Superior temporal gyrus (tissue), 1 donor: ENCODE results near the gene LMBRD2.
"Not testable (repeated sequence)": the region's sequence is repeated elsewhere in the genome, so short reads cannot be mapped to it uniquely, and the experiment has no call there.

Experiments used
- DNase-seq: peaks from one replicate; pipeline ENCODE4 v3.0.0-alpha.2; 2016; ENCODE audit errors: extremely low spot score

The LMBRD2 gene

DNA sequence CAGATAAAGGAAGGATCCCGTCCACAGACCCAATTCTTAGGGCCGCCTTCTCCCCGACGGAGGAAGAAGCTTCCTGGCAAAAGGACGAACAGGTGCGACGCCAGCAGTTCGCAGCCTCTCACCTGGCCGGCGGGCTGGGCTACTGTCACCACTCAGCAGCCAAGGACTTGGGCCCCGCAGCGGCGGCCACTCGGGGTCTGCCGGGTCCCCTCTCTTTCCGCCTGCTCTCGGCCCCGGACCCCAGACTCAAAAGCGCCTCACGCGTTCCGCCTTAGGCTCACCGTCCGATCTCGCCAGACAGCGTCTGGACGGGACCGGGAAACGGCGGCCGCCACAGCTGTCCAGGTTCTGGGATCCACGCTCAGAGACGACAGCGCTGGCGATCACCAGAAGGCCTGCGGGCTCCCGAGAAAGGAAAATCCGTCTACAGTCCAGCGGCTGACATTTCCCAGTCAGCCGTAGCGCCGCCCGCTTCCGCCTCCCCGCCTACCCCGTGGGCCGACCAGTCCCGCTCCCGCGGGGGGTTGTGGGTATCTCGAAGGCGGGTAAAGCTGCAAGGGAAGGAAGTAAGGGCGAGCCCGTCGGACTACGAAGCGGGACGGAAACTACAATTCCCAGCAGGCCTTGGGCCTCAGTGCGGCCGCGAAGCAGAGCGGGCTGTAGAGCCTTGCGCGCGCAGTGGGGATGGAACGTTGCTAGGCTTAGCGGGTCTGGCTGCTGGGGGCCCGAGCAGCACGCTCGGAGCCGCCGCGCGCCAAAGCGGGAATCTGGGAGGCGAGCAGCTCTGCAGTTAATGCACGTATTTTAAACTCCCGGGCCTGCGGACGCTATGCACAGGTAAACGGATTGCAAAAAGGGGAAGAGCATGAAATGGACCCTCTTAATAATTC, at the start of gene LMBRD2, which contains the start of gene SKP2:
Gene LMBRD2, minus strand, starts transcription at position 454 of the 890 bp plus-strand sequence. CDS start 8,538 bp downstream, outside the sequence.
Gene SKP2, plus strand, starts transcription at position 678 of the 890 bp plus-strand sequence. Its CDS starts 152 bp downstream, at position 830.
- DNase-seq: peak; percentile 99

DNA sequence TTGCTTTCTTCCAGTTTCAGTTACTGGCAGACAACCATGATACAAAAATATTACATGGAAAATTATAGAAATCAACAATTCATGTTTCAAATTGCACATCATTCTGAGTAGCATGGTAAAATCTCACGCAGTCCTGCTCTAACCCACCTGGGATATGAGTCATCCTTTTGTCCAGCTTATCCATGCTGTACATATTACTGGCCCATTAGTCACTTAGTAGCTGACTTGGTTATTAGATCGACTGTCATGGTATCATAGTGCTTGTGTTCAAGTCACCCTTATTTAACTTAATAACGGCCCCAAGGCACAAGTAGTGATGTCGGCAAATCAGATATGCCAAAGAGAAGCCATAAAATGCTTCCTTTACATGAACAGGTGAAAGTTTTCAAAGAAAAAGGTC, 48.8 kb upstream of the LMBRD2 start:
- no peak for DNase-seq

GRCh38 chr5:36199620-36200019, 47.9 kb upstream of the LMBRD2 start:
- no peak for DNase-seq

- not testable (repeated sequence) for DNase-seq
These were observed 47.1 kb upstream of the LMBRD2 start for GRCh38 chr5:36198783-36199182.

- no peak for DNase-seq
These were observed 46.6 kb upstream of the LMBRD2 start for GRCh38 chr5:36198281-36198680.

DNA sequence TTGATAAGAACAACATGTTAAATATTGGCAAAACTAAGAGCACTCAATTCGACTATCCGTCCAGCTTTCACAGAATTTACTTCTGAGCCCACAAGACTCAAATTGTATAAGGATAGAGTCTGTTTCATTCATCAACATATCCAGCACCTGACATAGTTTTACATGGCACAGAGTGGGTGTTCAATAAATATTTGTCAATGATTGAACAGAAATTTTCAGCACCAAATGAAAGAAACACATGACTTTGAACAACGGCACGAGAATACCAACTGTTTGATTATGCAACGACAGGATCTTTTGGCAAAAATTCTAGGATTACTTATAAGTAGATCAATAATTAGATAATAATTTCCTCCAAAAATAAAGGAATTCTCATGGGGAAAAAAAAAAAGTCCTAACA, 42.1 kb upstream of the LMBRD2 start:
- no peak for DNase-seq

DNA sequence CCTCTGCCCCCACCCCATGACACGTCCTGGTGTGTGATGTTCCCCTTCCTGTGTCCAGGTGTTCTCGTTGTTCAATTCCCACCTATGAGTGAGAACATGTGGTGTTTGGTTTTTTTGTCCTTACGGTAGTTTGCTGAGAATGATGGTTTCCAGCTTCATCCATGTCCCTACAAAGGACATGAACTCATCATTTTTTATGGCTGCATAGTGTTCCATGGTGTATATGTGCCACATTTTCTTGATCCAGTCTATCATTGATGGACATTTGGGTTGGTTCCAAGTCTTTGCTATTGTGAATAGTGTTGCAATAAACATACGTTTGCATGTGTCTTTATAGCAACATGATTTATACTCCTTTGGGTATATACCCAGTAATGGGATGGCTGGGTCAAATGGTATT, 32.7 kb upstream of the LMBRD2 start:
- DNase-seq: not testable (repeated sequence)

DNA sequence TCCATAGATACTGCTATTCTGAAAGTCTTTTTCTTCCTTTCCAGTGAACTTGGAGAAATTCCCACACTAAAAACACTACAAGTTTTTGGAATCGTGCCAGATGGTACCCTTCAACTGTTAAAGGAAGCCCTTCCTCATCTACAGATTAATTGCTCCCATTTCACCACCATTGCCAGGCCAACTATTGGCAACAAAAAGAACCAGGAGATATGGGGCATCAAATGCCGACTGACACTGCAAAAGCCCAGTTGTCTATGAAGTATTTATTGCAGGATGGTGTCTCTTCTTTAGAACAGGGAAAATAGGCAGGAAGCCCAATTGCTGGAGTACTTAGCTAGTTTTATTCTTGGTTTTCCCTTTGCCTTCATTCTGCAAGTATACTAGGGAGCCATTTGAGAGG, 30.1 kb upstream of the LMBRD2 start:
- DNase-seq: peak; percentile 60

DNA sequence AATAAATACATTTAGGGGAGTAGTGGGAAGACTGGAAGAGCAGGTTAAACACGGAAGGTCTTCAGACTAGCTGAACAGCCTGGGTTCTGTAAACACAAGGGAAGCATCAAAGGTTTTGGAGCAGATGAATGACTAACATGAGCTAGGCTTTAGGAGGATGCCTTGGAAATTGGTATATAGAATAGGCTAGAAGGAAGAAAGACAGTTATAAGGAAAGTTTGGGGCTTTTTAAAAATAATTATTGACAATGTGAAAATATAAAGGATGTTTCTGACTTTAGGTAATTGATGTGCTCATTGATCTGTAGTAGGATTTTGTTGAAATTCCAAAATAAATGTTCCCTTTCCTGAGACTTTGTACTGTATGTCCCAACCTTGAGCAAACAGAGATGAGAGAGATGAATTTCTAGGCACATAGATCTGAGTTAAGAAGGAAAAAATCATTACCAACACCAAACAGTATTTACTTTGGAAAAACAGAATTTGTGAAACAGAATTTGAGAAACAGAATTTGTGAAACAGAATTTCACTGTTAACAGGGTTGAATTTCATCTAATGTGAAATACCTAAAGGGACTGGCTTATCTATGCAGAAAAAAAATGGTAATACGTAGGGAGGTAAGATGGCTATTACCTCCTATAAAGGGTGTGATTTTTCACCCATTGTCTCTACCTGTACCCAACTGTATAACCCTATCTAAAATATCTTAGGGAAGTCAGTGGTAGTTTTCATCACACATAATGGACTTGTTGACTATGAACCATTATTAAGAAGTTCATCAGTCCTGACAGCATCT, 29.1 kb upstream of the LMBRD2 start:
- no peak for DNase-seq

GRCh38 chr5:36179950-36180349, 28.3 kb upstream of the LMBRD2 start:
- peak; percentile 65 for DNase-seq

GRCh38 chr5:36178524-36178890, 26.8 kb upstream of the LMBRD2 start:
- DNase-seq: no peak

DNA sequence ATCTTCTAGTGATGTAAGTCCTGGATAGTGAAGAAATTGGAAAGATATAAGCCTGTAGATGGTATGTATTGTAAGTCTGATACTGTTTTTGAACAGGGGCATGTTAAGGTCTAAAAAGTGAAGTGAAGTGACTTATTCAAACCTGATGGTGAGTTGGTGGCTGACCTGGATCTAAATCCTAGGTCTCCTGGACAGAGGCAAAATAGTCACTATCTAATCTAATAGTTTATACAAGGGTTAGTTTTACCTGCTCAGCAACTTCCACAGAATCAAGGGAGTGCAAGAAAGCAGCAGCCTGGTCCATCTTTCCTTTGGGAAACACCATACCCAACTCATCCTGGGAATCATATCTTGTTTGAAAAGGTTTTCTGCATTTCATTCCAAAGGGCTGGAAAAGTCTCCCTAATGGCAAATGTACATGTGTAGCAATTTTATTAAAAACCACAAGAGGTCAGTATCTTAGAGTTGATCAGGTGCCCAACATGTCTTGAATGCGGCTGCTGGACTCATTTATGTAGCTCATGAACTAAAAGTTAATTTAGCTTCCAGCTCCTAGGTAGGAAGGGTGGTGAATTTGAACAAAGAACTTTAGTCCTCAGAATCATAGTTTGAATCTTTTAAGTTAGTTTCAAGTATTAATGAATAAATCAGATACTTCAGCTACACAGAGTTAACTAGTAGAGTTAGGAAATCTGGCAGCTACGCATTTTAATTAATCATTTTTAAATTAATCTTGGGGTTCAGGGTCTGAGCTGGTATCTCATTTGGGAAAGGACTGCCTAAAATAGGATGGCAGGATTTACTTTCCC, 26.2 kb upstream of the LMBRD2 start:
- DNase-seq: peak; percentile 73

GRCh38 chr5:36177154-36177553, 25.5 kb upstream of the LMBRD2 start:
- no peak for DNase-seq

- DNase-seq: peak; percentile 76
These were observed 23.4 kb upstream of the LMBRD2 start for GRCh38 chr5:36175043-36175442.

- DNase-seq: no peak
These were observed 22.4 kb upstream of the LMBRD2 start for GRCh38 chr5:36174119-36174518.

DNA sequence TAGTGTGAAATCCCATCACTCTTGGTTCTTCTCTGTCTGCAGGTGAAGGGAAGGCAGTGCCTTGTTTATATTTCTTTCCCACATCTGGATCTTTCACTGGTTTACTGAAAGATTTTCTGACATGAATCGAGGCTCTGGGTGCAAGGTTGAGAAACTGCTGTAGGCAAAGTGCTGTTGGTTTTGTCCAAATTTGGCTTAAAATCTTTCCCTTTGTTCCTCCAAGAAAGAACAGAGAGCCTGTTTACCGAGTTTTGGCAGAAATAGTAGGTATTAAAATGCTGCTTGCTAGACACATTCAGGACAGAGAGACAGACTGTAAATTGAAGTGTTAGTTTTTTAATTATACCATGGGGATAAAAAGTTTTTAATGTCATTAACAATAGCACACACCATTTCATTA, 21.7 kb upstream of the LMBRD2 start:
- DNase-seq: peak; percentile 61

DNA sequence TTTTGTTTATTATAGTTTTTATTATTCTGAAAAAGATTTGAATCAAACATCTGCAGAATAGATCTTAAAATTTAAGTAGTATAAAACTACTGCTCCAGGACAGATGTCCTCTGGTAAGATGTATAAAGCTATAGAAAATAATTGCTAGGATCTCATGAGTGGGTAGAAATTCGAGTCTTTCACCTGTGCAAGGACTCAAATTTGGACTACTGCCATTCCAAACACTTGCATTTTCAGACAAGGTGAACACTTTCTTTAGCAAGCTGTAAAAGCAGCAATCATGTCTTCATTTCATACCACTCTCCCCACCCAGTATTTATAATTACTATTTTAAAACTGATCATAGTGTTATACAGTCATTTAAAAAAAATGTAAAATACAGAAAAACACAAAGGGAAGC, 20.9 kb upstream of the LMBRD2 start:
- DNase-seq: no peak

- DNase-seq: no peak
These were observed 19.2 kb upstream of the LMBRD2 start for GRCh38 chr5:36170832-36171424.

- DNase-seq: no peak
These were observed 17.1 kb upstream of the LMBRD2 start for GRCh38 chr5:36168737-36169136.

DNA sequence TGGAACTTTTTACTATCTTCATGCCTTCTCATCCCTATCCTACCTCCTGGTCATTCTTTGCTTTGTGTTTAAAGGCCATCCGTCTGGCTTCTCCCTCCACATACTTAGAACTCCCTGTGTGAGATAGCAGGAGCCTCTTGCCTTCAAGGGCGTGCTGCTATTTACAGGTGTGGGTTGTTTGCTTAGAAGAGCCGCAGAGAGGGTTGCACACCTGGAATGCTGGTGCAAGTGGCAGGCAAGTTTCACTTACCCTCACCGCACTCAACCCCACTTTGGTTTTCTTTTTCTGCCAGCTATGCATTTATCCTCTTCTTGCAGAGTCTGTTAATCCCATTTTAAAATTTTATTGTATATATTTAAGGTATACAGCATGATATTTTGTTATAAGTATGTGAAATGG, 12.8 kb upstream of the LMBRD2 start:
- DNase-seq: no peak

- DNase-seq: peak; percentile 83
These were observed 11.3 kb upstream of the LMBRD2 start for GRCh38 chr5:36162810-36163486.
